Measurements from ENCODE around the gene TNPO2.
"Not testable (repeated sequence)": the region's sequence is repeated elsewhere in the genome, so short reads cannot be mapped to it uniquely, and the experiment has no call there.

Gene TNPO2

DNA sequence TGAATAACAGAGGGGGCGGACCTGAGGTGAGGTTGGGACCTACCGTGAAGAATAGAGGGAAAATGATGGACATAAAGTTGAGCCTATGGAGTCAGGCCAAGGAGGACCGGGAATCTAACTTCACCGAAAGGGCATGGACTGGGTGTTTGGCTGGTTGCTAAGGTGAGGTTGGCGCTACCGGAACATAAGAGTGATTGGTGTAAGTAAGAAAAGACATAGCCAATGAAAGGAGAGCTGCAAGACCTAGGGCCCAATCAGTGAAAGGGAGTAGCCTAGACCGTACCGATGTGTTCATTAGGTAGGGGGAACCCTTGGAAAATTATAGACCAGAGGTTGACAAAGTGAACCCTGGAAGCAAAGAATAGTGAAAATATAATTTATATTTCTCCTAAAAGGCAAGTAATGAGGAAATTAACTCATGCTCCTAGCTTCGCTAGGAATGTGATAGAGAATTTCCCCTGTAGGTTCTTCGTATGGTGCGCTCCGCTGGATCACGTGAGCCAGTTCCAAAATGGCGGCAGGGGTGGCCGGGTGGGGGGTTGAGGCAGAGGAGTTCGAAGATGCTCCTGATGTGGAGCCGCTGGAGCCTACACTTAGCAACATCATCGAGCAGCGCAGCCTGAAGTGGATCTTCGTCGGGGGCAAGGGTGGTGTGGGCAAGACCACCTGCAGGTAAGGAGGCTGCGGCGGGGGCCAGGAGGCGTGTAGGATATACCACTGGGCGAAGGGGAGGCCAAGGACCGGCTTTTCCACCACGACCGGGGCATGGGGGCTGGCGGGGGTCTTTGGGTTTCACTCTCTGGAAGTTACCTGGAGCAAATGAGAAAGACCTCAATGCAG is 13.5 kb upstream of the TNPO2 start, which contains the start of gene GET3:
GET3 (plus strand) TSS at position 503 of the 840 bp plus-strand sequence; CDS start at position 512, 9 bp downstream.
- peak; percentile 99 for DNase-seq

DNA sequence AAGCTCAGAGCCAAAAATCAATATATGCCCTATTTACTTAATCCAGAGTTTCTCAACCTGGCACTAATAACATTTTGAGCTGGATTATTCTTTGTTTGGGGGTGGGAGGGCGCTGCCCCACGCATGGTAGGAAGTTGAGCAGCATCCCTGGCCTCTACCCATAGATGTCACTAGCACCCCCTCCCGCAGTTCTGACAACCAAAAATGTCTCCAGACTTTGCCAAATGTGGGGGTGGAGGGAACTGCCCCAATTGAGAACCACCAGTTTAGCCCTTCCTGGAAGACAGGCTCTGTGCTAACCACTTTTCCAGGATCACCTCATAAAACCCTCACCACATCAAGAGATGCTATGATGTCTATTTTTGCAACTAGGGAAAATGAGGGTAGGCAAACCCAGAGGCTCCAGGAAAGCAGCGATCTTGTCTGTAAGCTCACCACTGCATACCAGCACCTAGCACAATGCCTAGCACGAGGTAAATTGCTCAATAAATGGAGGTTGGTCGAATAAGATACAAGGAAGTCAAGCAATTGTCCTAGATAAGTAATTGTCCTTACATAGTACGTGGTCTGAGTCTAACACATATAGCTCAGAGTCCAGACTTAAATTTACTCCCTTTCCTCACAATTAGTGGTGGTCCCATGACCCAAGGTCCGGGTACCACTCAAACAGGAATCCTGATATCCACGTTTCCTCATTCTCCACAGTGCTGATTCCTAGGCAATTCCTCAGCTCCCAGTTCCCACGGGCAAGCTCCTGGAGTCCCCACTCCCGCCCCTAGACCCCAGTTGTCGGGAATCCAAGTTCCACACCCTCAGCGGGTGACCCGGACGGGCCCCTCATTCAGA is 9.9 kb upstream of the TNPO2 start:
- DNase-seq: peak; percentile 91

- no peak for DNase-seq
Measured at GRCh38 chr19:12731337-12731736, 7.6 kb upstream of the TNPO2 start.

- peak; percentile 63 for DNase-seq
Measured at GRCh38 chr19:12730064-12730463, 6.3 kb upstream of the TNPO2 start.

DNA sequence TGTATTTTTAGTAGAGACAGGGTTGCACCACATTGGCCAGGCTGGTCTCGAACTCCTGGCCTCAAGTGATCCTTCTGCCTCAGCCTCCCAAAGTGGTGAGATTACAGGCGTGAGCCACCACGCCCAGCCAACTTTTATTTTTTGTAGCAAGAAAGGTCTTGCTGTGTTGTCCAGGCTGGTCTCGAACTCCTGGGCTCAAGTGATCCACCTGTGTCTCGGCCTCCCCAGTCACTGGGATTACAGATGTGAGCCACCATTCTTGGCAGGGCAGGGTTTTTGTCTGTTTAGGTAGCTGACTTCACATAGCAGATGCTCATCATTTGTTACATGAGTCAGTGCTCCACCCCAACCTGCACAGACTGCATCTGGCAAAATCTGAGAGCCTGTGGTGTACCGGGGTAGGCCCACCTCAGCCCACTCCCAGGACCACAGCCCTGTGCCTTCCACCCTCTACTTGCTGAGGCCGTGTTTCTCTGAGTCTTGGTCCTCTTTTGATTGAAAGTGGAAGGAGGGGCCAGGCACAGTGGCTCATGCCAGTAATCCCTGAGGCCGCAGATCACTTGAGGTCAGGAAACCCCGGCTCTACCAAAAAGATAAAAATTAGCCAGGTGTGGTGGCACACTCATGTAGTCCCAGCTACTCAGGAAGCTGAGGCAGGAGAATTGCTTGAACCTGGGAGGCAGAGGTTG is 4.2 kb upstream of the TNPO2 start:
- no peak for DNase-seq

GRCh38 chr19:12726988-12727316 is 3.2 kb upstream of the TNPO2 start:
- DNase-seq: no peak

- peak; percentile 29 for DNase-seq
Measured at GRCh38 chr19:12725612-12726011, 1.9 kb upstream of the TNPO2 start.

DNA sequence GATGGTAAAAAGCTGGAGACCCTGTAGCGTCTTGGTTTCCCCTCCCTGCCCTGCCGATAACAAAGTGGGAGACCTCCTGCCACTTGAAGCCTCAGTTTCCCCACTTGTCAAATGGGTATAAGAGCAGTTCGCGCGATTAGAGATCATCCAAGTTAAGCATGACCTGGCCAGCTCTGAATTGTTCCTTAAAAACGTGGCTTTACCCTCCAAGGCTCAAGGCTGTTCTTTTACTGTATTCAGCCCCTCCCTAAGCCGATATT is 421 bp downstream of the TNPO2 start:
- peak; percentile 44 for DNase-seq

DNA sequence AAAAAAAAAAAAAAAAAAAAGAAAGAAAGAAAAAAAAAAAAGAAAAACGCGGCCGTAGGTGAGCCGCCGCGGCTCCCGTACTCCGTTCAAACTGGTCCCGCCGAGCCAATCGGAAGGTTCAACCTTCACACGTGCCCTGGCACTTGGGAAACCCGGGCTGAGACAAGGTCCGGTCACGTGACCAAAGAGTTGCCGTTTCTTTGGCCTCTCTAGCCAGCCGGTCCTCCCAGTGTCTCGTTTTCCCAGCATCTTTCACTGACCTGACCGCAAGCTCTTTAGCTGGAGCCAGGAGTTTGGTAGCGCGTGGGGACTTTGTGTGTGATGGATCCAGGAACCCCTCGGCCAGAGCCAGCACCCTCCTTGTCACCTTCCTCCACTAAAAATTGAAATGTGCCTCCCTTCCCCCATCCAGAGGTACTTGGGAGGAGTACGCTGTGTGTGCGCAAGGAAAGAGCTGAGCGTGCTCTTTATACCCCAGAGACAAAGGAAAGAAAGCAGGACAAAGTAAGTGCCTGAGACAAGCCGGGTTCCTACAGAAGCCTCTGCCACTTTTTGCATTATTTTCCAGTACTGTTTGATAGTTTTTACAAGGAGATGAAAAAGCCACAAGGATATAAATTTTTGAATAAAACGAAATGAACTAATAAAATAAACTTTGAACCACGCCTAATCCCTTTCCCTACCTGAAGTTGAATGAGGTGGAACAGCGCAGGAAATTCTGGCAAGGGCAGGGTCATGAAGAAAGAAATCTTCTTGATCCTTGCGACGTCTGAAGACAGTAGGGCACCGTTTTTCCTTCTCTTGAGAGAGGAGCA is 959 bp downstream of the TNPO2 start:
- peak; percentile 100 for DNase-seq

DNA sequence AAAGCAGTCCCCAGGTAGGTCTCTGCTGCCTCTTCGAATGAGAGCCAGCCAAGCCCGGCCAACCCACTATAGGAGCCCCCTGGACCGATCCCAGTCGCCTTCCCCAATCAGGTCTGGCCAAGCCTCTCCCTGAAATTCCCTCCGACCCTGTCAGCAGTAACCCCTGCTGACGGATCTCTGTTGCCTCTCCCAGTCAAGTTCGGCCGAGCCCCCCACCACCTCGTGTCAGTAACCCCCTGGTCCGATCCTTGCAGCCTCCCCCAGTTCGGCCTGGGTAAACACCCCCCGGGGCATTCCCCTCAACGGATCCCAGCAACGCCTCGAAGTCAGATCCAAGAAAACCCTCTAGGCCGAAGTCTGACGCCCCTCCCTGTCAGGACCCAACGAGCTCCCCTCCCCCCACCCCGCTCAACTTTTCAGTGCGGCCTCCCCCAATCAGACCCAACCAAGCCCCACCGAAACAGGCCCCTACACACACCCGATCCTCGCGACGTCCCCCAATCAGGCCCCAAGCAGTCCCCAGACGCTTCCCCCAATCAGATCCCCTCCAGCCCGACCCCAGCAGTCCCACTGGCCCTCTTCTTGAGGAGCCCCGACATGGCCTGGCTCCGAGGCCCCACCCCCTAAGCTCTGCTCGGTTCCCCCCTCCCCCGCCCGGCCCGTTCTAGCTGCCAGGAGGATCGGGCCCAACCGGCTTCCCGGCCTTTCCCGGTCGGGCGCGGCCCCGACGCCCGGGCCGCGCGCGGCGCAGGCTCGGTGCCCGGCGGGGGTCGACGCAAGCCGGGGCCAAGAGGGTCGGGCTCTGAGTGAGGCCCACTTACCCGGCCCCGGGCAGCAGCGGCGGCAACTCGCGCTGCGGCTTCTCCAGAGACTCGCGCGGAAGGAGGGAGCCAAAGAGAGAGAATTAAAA is 1.8 kb downstream of the TNPO2 start:
- peak; percentile 92 for DNase-seq

DNA sequence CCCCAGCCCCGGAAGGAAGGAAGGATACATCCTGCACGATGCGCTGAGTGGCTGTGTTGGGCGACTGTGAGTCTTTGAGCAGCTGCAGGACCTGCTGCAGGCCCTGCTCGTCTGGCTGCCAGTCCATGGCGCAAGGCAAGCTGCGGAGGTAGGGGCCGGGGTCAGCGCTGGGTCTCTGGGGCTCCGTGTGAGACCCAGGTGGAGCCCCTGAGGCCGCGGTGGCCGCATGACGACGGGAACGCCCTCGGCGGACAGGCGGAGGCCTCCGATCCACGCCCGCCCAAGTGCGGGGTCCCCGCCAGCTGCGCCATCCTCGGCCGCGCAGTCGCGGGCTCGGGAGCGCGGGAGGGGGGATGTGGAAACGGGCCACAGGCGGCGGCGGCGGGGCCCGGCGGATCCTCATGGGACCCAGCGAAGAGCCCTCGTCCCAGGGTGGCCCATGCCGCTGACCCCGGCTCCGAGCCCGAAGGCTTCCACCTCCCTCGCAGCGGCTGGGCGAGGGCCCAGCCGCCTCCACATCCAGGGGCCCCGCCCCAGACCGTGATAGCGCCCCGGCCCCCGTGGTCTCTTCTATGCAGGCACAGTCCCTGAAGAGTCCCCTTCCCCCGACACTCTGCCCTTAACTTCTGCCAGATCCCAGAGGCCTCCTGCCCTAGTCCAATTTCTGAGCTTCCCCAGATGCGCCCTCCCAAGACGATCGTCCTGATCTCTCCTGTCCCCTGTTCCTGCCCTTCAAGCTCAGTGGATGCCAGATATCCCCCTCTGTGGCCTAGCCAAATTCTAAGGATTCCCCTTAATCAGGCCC is 2.7 kb downstream of the TNPO2 start:
- peak; percentile 60 for DNase-seq

DNA sequence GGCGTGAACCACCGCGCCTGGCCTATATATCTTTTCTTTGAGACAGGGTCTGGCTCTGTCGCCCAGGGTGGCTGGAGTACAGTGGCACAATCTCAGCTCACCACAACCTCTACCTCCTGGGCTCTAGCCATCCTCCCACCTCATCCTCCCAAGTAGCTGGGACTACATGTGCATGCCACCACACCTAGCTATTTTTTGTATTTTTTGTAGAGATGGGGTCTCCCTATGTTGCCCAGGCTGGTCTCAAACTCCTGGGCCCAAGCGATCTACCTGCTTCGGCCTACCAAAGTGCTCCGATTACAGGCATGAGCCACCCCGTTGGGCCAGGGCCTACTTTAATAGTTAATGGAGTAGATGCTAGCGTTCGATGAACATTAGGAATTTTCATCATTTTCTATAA is 3.4 kb downstream of the TNPO2 start:
- no peak for DNase-seq

DNA sequence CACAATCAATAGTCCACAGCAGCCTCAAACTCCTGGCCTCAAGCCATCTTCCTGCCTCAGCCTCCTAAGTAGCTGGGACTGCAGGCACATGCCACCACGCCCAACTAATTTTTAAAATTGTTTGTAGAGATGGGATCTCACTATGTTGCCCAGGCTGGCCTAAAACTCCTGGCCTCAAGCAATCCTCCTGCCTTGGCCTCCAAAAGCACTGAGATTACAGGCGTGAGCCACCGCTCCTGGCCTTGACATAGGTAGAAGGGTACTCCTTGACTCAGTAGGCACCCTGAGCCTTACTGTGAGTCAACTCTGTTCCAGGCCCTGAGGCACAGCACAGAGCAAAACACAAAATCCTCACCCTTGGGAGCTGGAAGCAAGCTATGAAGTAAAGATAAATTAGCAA is 7.8 kb downstream of the TNPO2 start:
- no peak for DNase-seq

GRCh38 chr19:12715102-12715501 is 8.6 kb downstream of the TNPO2 start:
- DNase-seq: no peak

DNA sequence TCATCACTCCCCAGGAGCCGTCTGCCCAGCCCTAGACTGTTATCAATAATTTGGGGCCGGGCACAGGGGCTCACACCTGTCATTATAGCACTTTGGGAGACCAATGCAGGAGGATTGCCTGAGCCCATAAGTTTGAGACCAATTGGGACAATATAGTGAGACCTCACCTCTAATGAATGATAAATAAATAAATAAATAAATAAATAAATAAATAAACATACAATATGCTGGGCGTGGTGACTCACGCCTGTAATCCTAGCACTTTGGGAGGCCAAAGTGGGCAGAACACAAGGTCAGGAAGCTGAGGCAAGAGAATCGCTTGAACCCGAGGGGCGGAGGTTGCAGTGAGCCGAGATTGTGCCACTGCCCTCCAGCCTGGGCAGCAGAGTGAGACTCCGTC is 10.4 kb downstream of the TNPO2 start:
- not testable (repeated sequence) for DNase-seq

DNA sequence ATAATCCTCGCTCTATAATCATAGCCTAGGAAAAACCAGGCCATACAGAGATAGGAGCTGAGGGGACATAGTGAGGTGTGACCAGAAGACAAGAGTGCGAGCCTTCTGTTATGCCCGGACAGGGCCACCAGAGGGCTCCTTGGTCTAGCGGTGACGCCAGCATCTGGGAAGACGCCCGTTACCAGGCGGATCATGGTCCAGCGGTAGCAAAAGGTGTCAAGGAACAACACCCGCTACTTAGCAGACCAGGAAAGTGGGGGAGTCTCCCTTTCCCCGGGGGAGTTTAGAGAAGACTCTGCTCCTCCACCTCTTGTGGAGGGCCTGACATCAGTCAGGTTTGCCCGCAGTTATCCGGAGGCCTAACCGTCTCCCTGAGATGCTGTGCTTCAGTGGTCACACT is 11.7 kb downstream of the TNPO2 start:
- DNase-seq: not testable (repeated sequence)

DNA sequence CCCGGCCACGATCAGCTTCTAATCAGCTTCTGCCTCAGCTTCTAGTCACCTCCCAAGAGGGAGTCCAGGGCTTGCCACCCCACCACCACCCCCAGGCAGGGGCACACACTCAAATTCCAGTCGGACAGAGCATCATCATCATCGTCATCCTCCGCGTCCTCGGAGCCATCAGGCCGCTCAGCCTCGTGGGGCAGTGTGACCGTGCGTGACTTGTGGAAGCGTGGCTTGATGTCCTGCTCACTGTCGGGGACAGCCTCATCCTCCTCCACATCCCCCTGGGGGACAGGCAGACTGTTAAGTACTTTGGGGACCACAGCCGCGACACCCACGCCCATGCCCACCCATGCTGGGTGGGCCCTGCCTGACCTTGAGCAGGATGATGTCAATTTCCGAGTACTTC is 12.5 kb downstream of the TNPO2 start:
- DNase-seq: no peak

DNA sequence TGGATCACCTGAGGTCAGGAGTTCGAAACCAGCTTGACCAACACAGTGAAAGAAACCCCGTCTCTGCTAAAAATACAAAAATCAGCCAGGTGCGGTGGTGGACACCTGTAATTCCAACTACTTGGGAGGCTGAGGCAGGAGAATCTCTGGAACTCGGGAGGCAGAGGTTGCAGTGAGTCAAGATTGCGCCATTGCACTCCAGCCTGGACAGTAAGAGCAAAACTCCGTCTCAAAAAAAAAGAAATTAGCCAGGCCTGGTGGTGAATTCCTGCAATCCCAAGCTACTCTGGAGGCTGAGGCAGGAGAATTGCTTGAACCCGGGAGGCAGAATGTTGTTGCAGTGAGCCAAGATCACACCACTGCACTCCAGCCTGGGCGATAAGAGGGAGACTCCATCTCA is 15.1 kb downstream of the TNPO2 start:
- DNase-seq: no peak

DNA sequence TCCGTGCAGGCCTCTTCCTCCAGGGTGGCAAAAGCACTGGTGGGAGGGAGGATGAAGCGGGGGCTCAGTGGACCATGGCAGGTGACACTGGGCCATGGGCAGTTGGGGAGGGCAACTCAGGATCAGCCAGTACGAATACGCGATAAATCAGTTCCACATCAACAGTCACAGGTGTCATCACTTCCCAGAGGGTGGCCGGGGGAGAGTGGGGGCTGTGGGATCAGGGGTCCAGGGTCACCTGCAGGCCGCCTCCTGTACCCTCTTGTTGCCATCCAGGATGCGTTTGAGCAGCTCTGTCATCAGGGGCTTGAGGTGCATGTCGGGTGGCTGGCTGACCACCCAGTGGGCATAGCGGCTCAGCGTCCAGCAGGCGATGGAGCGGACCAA is 17.4 kb downstream of the TNPO2 start:
- no peak for DNase-seq

GRCh38 chr19:12705654-12706331 is 17.9 kb downstream of the TNPO2 start:
- no peak for DNase-seq

All from hematopoietic multipotent progenitor cell treated with erythropoietin and hydrocortisone succinate and interleukin-3 and kit ligand, for 4 days (in vitro differentiated cells).